Glomerular endothelial cell (primary cell): ENCODE data around the gene KIAA1671. TPM values are rescaled to one million over a fixed set of nuclear protein-coding genes. Genes with fewer than 3 reads are reported as not detected.
A peak's percentile ranks its signal among the peaks of the same experiment; 100 is the strongest.

Source experiments
- DNase-seq: peaks from one replicate; pipeline ENCODE4 v3.0.0-alpha.2; 2011; ENCODE audit warnings: low read depth, low spot score; ENCODE audit errors: extremely low read depth
- total RNA-seq: library from RNA; depleted of rRNA; stranded (reverse); fragments of >200 nt; gene quantifications from 2 replicates; pipeline ENCODE4 v1.2.3, GENCODE V29; 2015

Gene KIAA1671
- total RNA-seq, 1 donor from 2014 or later, result 91.0 TPM

GRCh38 chr22:25084405-25085107 lies 132.0 kb downstream of the KIAA1671 start:
- no peak for DNase-seq

DNA sequence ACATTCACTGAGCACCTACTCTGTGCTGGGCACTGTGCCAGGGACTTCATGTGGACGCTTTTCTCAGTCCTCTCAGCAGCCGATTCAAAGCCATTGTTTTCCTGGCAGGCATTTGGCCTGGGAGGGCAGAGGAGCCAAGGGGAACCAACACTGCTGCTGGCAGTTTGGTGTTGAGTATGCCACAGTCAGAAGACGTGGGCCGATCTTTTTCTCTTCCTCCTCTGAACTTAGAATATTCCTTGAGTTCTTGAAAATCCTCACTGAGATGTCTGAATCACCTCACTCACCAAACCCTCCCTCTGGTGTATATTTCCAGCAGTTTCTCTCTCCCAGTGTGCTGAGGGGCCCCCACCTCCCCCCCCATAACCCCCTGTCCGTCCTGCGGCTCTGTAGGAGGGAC lies 132.6 kb downstream of the KIAA1671 start:
- DNase-seq, result no peak

DNA sequence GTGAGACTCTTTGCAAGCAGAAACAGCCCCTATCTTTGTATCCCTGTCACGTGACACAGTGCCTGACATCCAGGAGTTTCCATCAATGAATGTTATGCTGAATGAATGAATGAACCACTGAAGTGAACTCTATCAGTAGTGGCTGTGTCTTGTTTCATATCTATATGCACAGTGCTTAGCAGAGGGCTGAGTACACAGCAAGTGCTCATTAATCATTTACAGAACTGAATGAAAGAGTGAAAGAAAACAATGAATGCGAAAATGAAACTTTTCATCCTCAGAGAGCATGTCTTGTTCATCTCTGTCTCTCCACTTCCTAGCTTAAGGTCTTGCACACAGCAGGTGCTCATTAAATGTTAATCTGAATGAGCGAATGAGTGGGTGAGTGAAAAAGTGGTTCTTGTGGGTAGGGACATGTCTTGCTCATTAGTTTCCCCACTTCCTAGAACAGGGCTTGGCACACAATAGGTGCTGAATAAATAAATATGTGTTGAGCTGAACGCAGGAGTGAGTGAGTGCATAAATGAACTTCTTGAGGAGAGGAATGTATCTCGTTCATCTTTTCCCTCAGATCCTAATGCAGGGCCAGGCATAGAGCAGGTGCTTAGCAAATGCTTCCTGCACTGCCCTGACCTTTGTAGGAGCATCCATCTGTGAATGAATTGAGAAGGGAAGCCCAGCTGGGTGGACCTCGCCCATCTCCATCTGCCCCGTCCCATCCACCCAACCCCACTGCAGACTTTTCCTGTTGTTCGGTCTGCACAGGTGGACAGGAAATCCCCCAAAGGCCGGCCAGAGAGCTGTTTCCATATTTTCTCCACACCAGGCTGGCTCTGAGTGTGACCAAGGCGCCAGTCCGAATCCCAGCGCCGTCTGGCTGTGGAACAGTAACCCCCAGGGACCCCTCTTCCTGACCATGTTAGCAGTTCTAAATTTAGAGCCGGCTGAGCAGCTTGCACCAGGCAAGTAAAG lies 133.7 kb downstream of the KIAA1671 start:
- peak; percentile 78 for DNase-seq

DNA sequence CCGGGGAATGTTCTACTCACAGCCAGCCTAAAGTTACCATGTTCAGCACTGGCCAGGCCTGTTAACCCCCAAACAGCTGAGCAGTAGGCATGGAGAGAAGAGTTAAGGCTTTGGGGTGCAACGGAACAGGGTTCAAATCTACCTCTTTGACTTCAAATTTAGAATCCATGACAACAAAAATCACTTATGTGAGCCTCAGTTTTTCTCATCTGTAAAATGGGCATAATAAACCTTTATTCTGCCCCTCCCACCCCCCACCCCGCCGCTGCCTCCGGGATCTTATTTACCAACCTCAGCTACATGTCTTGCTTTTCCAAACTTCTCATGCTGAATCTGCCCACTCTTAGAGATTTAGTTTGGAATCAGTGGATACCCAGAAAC lies 134.4 kb downstream of the KIAA1671 start:
- DNase-seq, result no peak

DNA sequence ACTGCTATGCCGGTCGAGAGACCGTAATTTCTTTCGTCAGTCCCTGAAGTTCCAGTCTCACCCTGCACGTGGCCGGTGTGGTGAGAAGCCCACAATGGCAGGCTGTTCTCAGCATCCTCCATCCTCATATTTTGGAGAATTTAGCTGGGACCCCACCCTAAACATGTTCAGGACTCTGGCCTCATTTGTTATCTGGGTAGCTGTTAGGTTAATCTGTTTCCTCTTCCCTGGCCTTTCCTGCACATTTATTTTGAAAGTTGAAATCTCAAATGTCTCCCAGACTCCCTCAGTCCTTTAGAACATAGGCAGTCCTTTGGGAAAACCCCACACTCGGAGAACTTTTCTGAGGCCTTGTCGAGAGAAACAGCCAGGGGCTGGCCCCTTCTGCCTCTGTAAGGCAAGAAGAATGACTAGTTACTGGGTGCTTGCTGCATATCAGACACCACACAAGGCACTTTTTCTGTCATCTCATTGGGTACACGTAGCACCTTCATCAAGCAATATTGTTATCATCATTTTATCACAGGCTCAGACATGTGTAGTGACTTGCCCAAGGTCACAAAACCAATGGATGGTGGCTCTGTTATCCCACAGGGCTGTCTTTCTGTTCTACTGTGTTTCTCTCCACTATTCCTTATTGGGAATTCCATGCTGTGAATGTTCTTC lies 137.8 kb downstream of the KIAA1671 start:
- no peak for DNase-seq

GRCh38 chr22:25091458-25091857 lies 138.9 kb downstream of the KIAA1671 start:
- peak; percentile 67 for DNase-seq

DNA sequence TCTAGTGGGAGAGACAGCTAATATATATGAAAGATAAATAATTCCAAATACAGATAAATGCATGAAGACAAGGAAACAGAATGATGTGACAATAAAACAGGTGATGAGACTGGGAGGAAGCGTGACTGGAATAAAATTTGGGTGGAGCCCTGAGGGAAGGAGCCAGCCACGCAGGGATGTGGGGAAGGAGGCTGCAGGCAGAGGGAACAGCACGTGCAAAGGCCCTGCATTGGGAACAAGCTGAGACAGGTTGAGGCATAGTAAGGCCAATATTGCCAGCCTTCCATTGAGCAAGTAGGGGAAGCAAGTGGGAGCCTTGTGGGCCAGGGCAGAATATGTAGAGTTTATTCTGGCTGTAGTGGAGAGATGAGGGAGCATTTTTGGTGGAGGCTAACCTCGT lies 139.6 kb downstream of the KIAA1671 start:
- DNase-seq, result no peak

DNA sequence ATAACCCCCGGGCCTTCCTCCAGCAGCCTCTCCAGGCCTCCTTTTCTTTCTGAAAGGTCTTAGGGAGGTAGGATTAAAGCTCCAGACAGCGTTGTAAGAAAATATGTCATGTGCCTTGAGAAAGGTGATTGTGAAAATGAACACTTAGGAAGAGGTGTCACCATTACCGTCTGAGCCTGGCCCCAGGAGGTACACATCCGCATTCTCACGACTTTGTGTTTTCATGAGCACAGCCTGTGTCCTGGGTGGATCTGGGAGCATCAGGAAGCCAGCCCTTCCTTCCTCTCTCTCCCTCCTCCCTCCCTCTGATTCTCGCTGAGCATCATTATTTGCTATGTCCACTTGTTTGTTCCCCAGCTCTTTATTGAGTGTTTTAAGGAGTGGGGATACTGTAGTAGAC lies 142.1 kb downstream of the KIAA1671 start:
- no peak for DNase-seq

GRCh38 chr22:25095869-25096268 lies 143.4 kb downstream of the KIAA1671 start:
- no peak for DNase-seq

GRCh38 chr22:25096638-25097405 lies 144.3 kb downstream of the KIAA1671 start:
- no peak for DNase-seq

DNA sequence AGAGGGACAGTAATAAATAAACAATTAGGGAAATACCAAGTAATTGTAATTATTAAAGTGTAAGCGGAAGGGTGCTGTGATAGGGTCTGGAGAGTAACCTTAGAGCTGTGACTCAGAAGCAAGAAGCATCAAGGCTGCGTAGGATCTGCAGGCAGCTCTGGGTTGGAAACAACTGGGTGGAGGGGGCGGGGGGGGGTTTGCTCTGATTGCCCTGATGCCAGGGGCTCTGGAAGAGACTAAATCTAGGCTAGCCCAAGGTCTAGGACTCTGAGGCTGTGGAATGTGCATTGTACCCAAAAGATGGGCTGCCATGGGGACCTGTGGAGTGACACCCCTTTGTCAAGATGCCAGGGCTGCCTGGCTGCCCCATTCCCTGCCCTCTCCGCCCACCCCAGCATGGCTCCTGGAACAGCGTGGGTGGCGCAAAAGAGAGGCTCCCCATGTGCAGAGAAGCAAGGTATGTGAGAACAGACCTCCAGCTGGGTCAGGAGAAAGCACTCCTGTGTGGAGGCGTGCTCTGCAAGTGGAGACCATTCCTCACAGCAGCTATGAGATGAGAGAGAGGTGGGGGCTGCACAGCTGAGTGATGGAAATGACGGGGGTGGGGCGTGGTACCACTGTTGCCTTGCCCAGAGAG lies 146.0 kb downstream of the KIAA1671 start:
- DNase-seq, result no peak

GRCh38 chr22:25099202-25099601 lies 146.7 kb downstream of the KIAA1671 start:
- no peak for DNase-seq

DNA sequence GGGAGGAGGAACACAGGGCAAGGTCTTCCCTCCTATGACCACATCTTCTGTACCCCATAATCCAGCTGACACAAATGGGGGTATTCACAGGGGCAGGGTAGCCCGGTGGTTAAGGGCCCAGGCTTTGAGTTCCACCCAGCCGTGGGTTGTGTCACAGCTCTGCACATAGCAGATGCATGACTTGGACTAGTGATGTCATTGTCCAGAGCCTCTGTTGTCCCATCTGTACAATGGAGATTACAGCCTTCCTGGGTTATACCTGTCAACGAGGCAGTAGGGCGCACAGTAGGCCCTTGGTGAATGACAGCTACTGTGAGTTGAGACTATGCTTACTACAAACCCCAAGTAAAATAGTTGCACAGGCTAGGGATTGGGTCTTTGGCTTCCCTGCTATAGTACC lies 147.9 kb downstream of the KIAA1671 start:
- DNase-seq, result no peak

- DNase-seq, result no peak
Measured at GRCh38 chr22:25100948-25101347, 148.4 kb downstream of the KIAA1671 start.

- DNase-seq, result no peak
Measured at GRCh38 chr22:25101501-25101900, 149.0 kb downstream of the KIAA1671 start.

DNA sequence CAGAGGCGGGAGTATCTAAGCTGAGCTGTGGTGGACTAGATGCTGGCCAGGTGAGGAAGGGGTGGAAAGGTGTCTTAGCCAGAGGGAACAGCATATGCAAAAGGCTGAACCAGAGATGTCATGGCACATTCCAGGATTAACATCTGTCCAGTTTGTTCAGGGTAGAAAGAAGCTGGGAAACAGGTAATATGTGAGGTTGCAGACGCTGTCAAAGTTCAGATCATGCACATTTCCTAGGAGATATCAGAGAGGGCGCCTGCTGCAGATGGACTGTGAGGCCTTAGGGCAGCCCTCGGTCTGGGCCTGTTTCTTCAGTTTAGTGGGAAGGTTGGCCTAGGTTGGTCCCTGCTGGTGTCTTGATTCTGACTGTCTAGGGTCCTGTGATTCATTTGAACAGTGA lies 149.5 kb downstream of the KIAA1671 start:
- no peak for DNase-seq

DNA sequence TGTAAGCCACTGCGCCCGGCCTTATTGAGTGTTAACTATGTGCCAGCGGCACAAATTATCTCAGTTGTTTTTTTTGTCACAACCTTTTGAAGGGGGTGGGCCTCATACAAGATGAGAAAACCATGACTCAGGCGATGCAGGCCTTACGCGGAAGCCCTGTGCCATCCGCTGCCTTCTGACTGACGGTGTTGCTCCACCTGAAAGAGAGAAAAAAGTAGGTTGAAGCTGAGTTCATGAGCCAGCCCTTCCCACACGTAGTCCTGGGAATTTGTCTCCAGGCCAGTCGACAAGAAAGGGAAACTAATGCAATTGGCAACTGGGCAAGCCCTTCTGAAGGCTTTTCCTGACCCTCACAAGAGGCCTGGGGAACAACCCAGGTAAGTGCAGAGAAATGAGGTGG lies 150.2 kb downstream of the KIAA1671 start:
- DNase-seq, result no peak

- no peak for DNase-seq
Measured at GRCh38 chr22:25104367-25104766, 151.9 kb downstream of the KIAA1671 start.

GRCh38 chr22:25105817-25106650 lies 153.5 kb downstream of the KIAA1671 start:
- no peak for DNase-seq
